ENCODE results near the gene MYO1F. TPM values are rescaled to one million over a fixed set of nuclear protein-coding genes. Genes with fewer than 3 reads are reported as not detected.
A peak's percentile ranks its signal among the peaks of the same experiment; 100 is the strongest.

MYO1F gene
- total RNA-seq, 2 experiments from 2014 or later, result 66.7 to 67.4 TPM

DNA sequence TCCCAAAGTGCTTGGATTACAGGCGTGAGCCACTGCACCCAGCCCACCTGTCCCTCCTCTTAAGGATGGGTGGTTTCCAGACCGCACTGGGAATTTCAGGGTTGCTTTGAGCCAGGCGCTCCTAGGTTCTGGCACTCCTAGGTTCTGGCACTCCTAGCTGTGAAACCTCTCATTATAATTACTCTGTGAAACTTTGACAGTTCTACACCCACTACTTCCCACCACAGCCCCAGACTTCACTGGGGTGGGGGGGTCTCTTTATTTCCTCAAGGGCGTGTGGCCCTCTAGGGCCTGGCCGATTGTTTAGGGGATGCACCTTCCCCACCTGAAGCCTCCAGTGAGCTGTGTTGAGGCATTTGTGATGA is 35.5 kb upstream of the MYO1F start:
- H3K27me3 ChIP-seq (ENCODE audit: control insufficient read depth in 1 of 2, insufficient read depth in 2 of 2, low read length in 2 of 2), result no peaks in the 10 kb centered on the region
- intact Hi-C loops (cut with DNase I, micrococcal nuclease), result loop anchor here (2.0 to 5.0 kb wide), 2 partner anchors 20 to 35 kb away; partner anchors contain the start of gene MYO1F (in 1 of the 2)
- H3K27ac ChIP-seq (ENCODE audit: low read depth in 1 of 2, low read length in 2 of 2), result no peak overlapping the region
- ChIA-PET CTCF (interaction anchor here (3.0 kb wide), 1 partner anchor 32 kb away, joined by 14 read pairs; no protein-coding TSS in a partner anchor), POLR2A (interaction anchor here (1.4 kb wide), 1 partner anchor 21 kb away, joined by 4 read pairs; no protein-coding TSS in a partner anchor)
- H3K4me3 ChIP-seq (ENCODE audit: low read length), result no peak overlapping the region
- Mint-ChIP-seq H3K9me3 (no peaks in the 10 kb centered on the region), H3K4me3 (peak overlapping the region; percentile 86), H3K27me3 (no peaks in the 10 kb centered on the region), H3K4me1 (ENCODE audit: low read depth) (peaks cover 49% of the 10 kb centered on the region), H3K27ac (peak overlapping the region; percentile 85), H3K36me3 (ENCODE audit: low read depth) (peaks cover 20% of the 10 kb centered on the region)
- peaks cover 44% of the 10 kb centered on the region for H3K4me1 ChIP-seq (ENCODE audit: insufficient read depth, low read length)
- TF ChIP-seq, protein P1, sequence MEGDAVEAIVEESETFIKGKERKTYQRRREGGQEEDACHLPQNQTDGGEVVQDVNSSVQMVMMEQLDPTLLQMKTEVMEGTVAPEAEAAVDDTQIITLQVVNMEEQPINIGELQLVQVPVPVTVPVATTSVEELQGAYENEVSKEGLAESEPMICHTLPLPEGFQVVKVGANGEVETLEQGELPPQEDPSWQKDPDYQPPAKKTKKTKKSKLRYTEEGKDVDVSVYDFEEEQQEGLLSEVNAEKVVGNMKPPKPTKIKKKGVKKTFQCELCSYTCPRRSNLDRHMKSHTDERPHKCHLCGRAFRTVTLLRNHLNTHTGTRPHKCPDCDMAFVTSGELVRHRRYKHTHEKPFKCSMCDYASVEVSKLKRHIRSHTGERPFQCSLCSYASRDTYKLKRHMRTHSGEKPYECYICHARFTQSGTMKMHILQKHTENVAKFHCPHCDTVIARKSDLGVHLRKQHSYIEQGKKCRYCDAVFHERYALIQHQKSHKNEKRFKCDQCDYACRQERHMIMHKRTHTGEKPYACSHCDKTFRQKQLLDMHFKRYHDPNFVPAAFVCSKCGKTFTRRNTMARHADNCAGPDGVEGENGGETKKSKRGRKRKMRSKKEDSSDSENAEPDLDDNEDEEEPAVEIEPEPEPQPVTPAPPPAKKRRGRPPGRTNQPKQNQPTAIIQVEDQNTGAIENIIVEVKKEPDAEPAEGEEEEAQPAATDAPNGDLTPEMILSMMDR (IDR thresholded peaks at IDR 0.05), result no peak
- ATAC-seq (ENCODE audit: poor library complexity) (no peak), DNase-seq (peak in 3 of 14 experiments; percentile 7 to 44 (median 27))
- no peaks in the 10 kb centered on the region for H3K36me3 ChIP-seq (ENCODE audit: insufficient read depth, low read length)
- H3K9me3 ChIP-seq (ENCODE audit: control insufficient read depth in 1 of 2, insufficient read depth in 1 of 2, low read length in 2 of 2), result no peaks in the 10 kb centered on the region

DNA sequence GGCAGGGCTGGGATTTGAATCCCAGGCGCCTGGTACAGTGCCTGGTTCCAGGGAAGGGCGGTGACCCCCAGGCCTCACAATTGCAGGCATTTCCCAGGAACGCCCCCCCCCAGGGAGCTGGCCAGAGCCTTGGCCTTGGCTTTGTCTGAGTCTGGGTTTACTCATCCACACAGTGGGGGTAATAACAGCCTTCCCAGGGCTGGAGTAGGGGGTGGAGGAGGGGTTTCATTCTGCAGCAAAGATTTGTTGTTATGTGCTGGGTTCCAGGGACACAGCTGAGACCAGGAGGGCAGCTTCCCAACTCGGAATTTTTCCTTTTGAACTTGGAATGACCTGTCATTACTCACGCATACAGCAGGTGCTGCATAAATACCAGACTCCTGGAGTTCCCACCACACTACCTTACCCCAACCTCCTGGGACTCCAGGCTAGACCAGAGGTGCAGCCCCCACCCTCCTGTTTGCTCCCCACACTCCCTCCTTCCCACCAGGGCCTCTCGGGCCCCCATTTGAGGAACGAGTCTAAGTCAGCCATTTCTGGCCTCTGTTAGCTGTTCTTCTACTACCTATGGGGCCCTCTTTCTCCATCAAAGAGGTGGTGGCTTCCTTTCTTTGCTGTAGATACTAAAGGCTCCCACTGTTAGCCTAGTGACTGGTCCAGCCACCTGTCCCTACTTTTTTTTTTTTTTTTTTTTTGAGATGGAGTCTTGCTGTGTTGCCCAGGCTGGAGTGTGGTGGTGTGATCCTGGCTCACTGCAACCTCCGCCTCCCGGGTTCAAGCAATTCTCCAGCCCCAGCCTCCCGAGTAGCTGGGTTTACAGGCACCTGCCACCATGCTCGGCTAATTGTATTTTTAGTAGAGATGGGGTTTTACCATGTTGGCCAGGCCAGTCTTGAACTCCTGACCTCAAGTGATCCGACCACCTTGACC is 34.9 kb upstream of the MYO1F start:
- POLR2A ChIA-PET, result interaction anchor here (0.8 to 1.5 kb wide), 3 partner anchors 19 to 98 kb away, joined by 3 to 5 read pairs (median 3); partner anchors contain the start of gene ZNF414
- no peaks in the 10 kb centered on the region for H3K27me3 Mint-ChIP-seq
- no peaks in the 10 kb centered on the region for H3K9me3 Mint-ChIP-seq
- H3K36me3 ChIP-seq (ENCODE audit: insufficient read depth, low read length), result no peaks in the 10 kb centered on the region
- peak overlapping the region; percentile 85 for H3K27ac Mint-ChIP-seq
- no peak overlapping the region for H3K4me3 ChIP-seq (ENCODE audit: low read length)
- no peaks in the 10 kb centered on the region for H3K27me3 ChIP-seq (ENCODE audit: control insufficient read depth in 1 of 2, insufficient read depth in 2 of 2, low read length in 2 of 2)
- ATAC-seq (ENCODE audit: poor library complexity) (peak; percentile 21), DNase-seq (peak in 1 of 14 experiments; percentile 47)
- peaks cover 51% of the 10 kb centered on the region for H3K4me1 Mint-ChIP-seq (ENCODE audit: low read depth)
- no peaks in the 10 kb centered on the region for H3K9me3 ChIP-seq (ENCODE audit: control insufficient read depth in 1 of 2, insufficient read depth in 1 of 2, low read length in 2 of 2)
- H3K36me3 Mint-ChIP-seq (ENCODE audit: low read depth), result peaks cover 25% of the 10 kb centered on the region
- peak overlapping the region; percentile 94 for H3K4me3 Mint-ChIP-seq
- peak overlapping the region in 1 of 2 donors; percentile 41 for H3K27ac ChIP-seq (ENCODE audit: low read depth in 1 of 2, low read length in 2 of 2)
- H3K4me1 ChIP-seq (ENCODE audit: insufficient read depth, low read length), result peaks cover 44% of the 10 kb centered on the region
- CTCF ChIA-PET, result interaction anchor here (0.7 to 3.0 kb wide), 3 partner anchors 31 to 93 kb away, joined by 3 to 14 read pairs (median 5); no protein-coding TSS in a partner anchor
- TF ChIP-seq, protein P1 (IDR thresholded peaks at IDR 0.05), result no peak
- intact Hi-C loops (cut with DNase I, micrococcal nuclease), result loop anchor here (2.0 to 5.0 kb wide), 2 partner anchors 19 to 35 kb away; partner anchors contain the start of gene MYO1F (in 1 of the 2)

DNA sequence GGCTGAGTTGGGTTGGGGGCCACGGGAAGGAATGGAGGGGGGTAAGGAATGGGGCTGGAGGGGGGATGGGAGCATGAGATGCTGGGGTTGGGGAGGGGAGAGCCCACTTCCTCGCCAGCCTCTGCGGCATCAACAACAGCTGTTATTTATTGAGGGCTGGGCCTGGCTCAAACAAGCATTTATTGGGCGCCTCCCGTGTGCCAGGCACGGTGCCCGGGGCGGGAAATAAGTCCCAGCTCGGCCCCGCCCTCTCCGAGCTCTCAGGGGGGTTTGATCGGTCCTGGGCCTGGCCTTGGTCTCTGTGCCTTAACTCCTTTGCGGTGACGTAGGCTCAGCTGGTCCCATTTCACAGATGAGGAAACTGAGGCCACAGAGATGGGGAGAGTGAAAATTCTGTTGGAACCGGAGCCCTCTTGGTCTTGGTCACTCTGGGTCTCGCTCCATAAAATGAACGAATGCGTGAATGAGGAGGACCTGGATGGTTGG is 34.2 kb upstream of the MYO1F start:
- intact Hi-C loops (cut with DNase I, micrococcal nuclease), result loop anchor here in 1 of 2 experiments (5.0 kb wide), 1 partner anchor 34 kb away; the partner anchor contains the start of gene MYO1F
- Histone ChIP-seq H3K27ac (ENCODE audit: low read depth in 1 of 2, low read length in 2 of 2) (peak overlapping the region in 1 of 2 donors; percentile 41), H3K27me3 (ENCODE audit: control insufficient read depth in 1 of 2, insufficient read depth in 2 of 2, low read length in 2 of 2) (no peaks in the 10 kb centered on the region), H3K9me3 (ENCODE audit: control insufficient read depth in 1 of 2, insufficient read depth in 1 of 2, low read length in 2 of 2) (no peaks in the 10 kb centered on the region), H3K36me3 (ENCODE audit: insufficient read depth, low read length) (no peaks in the 10 kb centered on the region), H3K4me3 (ENCODE audit: low read length) (no peak overlapping the region), H3K4me1 (ENCODE audit: insufficient read depth, low read length) (peaks cover 44% of the 10 kb centered on the region)
- peak overlapping the region; percentile 85 for H3K27ac Mint-ChIP-seq
- DNase-seq, result peak in 4 of 14 experiments; percentile 15 to 49 (median 26)
- H3K4me1 Mint-ChIP-seq (ENCODE audit: low read depth), result peaks cover 58% of the 10 kb centered on the region
- ATAC-seq (ENCODE audit: poor library complexity), result no peak
- H3K36me3 Mint-ChIP-seq (ENCODE audit: low read depth), result peaks cover 32% of the 10 kb centered on the region
- ChIA-PET POLR2A (interaction anchor here (0.8 to 1.5 kb wide), 3 partner anchors 18 to 98 kb away, joined by 3 to 5 read pairs (median 3); partner anchors contain the start of gene ZNF414), CTCF (interaction anchor here (1.6 to 3.0 kb wide), 2 partner anchors 31 to 33 kb away, joined by 5 to 14 read pairs; no protein-coding TSS in a partner anchor)
- H3K4me3 Mint-ChIP-seq, result peak overlapping the region; percentile 77
- H3K9me3 Mint-ChIP-seq, result no peaks in the 10 kb centered on the region
- TF ChIP-seq, protein P1 (IDR thresholded peaks at IDR 0.05), result no peak
- no peaks in the 10 kb centered on the region for H3K27me3 Mint-ChIP-seq
